IMR-90 (cell line): ENCODE results near the gene PSME2. TPM values are rescaled to one million over a fixed set of nuclear protein-coding genes. Genes with fewer than 3 reads are reported as not detected.

Source experiments
- ATAC-seq: fragments of 200-7000 bp; cut with Tn5 transposase; 2 replicates; pipeline ENCODE4 v1.9.1; 2020; ENCODE audit warnings: low read depth, mild to moderate bottlenecking, moderate library complexity
- BruUV-seq: library from RNA; stranded (reverse); fragments of 400-500 nt; replicated peaks from 2 replicates; lab custom pipeline; 2021; lab: Mats Ljungman, UMichigan
- CTCF ChIA-PET: fragments of 300-600 bp; formaldehyde crosslinking; extraction: SDS; loops from one replicate; lab custom pipeline; 2021; ENCODE audit warnings: antibody characterized with exemption; lab: Yijun Ruan, JAX
- POLR2A ChIA-PET: fragments of 300-600 bp; sonication (Branson Sonifier 250); formaldehyde crosslinking; loops from one replicate; lab custom pipeline; 2022; ENCODE audit warnings: antibody characterized with exemption; ENCODE audit not compliant: unreplicated experiment; lab: Charles Lee
- DNase-seq: peaks from one replicate; pipeline ENCODE4 v3.0.0; 2013
- H2AFZ ChIP-seq: replicated peaks from 2 replicates; pipeline ENCODE3; 2013; ENCODE audit warnings: low read length, mild to moderate bottlenecking; ENCODE audit not compliant: poor library complexity
- H2AK5ac ChIP-seq: 2 replicates; pipeline ENCODE4 v1.6.1; 2013; ENCODE audit warnings: low read depth, low read length, inconsistent platforms
- H2AK9ac ChIP-seq: replicated peaks from 2 replicates; pipeline ENCODE3; 2013; ENCODE audit warnings: mild to moderate bottlenecking, low read depth, low read length, moderate library complexity; ENCODE audit not compliant: poor library complexity
- H2BK120ac ChIP-seq: 2 replicates; pipeline ENCODE4 v1.6.1; 2013; ENCODE audit warnings: low read depth, low read length, inconsistent platforms
- H2BK15ac ChIP-seq: 3 replicates; pipeline ENCODE4 v1.6.1; 2013; ENCODE audit warnings: low read depth, low read length, inconsistent platforms
- H2BK20ac ChIP-seq: 2 replicates; pipeline ENCODE4 v1.6.1; 2013; ENCODE audit warnings: low read depth, mild to moderate bottlenecking, inconsistent platforms, low read length, moderate library complexity
- H2BK5ac ChIP-seq: 2 replicates; pipeline ENCODE4 v1.6.1; 2013; ENCODE audit warnings: mild to moderate bottlenecking, low read depth, low read length, inconsistent platforms; ENCODE audit not compliant: poor library complexity, severe bottlenecking
- H3K14ac ChIP-seq: replicated peaks from 2 replicates; pipeline ENCODE4 v1.6.1; 2013; ENCODE audit warnings: low read depth, low read length, inconsistent platforms
- H3K18ac ChIP-seq: 2 replicates; pipeline ENCODE4 v1.6.1; 2013; ENCODE audit warnings: low read depth, low read length, control low read depth
- H3K23ac ChIP-seq: 2 replicates; pipeline ENCODE4 v1.6.1; 2013; ENCODE audit warnings: low read depth, low read length, inconsistent platforms
- H3K27ac ChIP-seq: 2 replicates; pipeline ENCODE4 v1.5.1; 2013; ENCODE audit warnings: mild to moderate bottlenecking, control low read depth, low read length; ENCODE audit not compliant: insufficient read depth
- H3K27me3 ChIP-seq: 2 replicates; pipeline ENCODE4 v1.6.1; 2013; ENCODE audit warnings: low read length; ENCODE audit not compliant: control insufficient read depth, insufficient read depth
- H3K36me3 ChIP-seq: 2 replicates; pipeline ENCODE4 v1.6.1; 2013; ENCODE audit warnings: low read length, mixed read lengths; ENCODE audit not compliant: control insufficient read depth, insufficient read depth
- H3K4ac ChIP-seq: 2 replicates; pipeline ENCODE4 v1.6.1; 2013; ENCODE audit warnings: low read depth, low read length, inconsistent platforms
- H3K4me1 ChIP-seq: 2 replicates; pipeline ENCODE4 v1.6.1; 2013; ENCODE audit warnings: low read length, mixed read lengths; ENCODE audit not compliant: control insufficient read depth, insufficient read depth
- H3K4me2 ChIP-seq: 2 replicates; pipeline ENCODE4 v1.6.1; 2013; ENCODE audit warnings: low read depth, mild to moderate bottlenecking, control low read depth, low read length, moderate library complexity
- H3K4me3 ChIP-seq: 2 replicates; pipeline ENCODE4 v1.5.1; 2013; ENCODE audit warnings: low read depth, mild to moderate bottlenecking, control low read depth, low read length, moderate library complexity; ENCODE audit not compliant: insufficient read depth
- H3K56ac ChIP-seq: 2 replicates; pipeline ENCODE4 v1.6.1; 2013; ENCODE audit warnings: low read length, inconsistent platforms; ENCODE audit not compliant: insufficient read depth; ENCODE audit errors: extremely low read depth
- H3K79me1 ChIP-seq, 2 experiments: 2 replicates each; pipeline ENCODE4 v1.6.1; 2013; ENCODE audit warnings: low read length in 2 of 2, inconsistent platforms in 1 of 2, low read depth in 1 of 2
- H3K9ac ChIP-seq: 2 replicates; pipeline ENCODE4 v1.6.1; 2013; ENCODE audit warnings: low read depth, low read length, control low read depth
- H3K9me1 ChIP-seq: 2 replicates; pipeline ENCODE4 v1.6.1; 2013; ENCODE audit warnings: low read length, inconsistent platforms; ENCODE audit not compliant: insufficient read depth
- H3K9me3 ChIP-seq: 2 replicates; pipeline ENCODE4 v1.6.1; 2013; ENCODE audit warnings: low read length; ENCODE audit not compliant: control insufficient read depth, insufficient read depth
- H4K20me1 ChIP-seq: 2 replicates; pipeline ENCODE4 v1.6.1; 2013; ENCODE audit warnings: low read length, inconsistent platforms; ENCODE audit not compliant: insufficient read depth
- H4K5ac ChIP-seq: 2 replicates; pipeline ENCODE4 v1.6.1; 2013; ENCODE audit warnings: mild to moderate bottlenecking, low read depth, low read length, control low read depth
- H4K8ac ChIP-seq, 2 experiments: 2 replicates each; pipeline ENCODE4 v1.6.1; 2013; ENCODE audit warnings: low read depth in 2 of 2, low read length in 2 of 2, control low read depth in 1 of 2, inconsistent platforms in 1 of 2
- H4K91ac ChIP-seq: 2 replicates; pipeline ENCODE4 v1.6.1; 2013; ENCODE audit warnings: low read depth, low read length, inconsistent platforms; ENCODE audit not compliant: insufficient read depth
- BHLHE40 ChIP-seq: fragments of 150-350 bp; IDR thresholded peaks from 2 replicates; pipeline ENCODE4 v1.6.1; 2016; ENCODE audit warnings: mild to moderate bottlenecking, low read depth, low read length
- CEBPB ChIP-seq: IDR thresholded peaks from 2 replicates; pipeline ENCODE4 v1.6.1; 2012; ENCODE audit warnings: low read depth, low read length, improper control_type of control experiment
- CHD1 ChIP-seq: IDR thresholded peaks from 2 replicates; pipeline ENCODE4 v1.6.1; 2012; ENCODE audit warnings: low read depth, low read length, improper control_type of control experiment
- CTCF ChIP-seq: conservative IDR thresholded peaks from 2 replicates; pipeline ENCODE4 v1.5.1; 2012; ENCODE audit warnings: mild to moderate bottlenecking, low read depth, low read length, improper control_type of control experiment
- FOS ChIP-seq: fragments of 150-350 bp; IDR thresholded peaks from 2 replicates; pipeline ENCODE4 v1.6.1; 2016; ENCODE audit warnings: low read depth, low read length
- MAFK ChIP-seq: IDR thresholded peaks from 2 replicates; pipeline ENCODE4 v1.6.1; 2012; ENCODE audit warnings: low read depth, low read length, improper control_type of control experiment
- MAZ ChIP-seq: IDR thresholded peaks from 2 replicates; pipeline ENCODE4 v1.6.1; 2012; ENCODE audit warnings: low read depth, mild to moderate bottlenecking, low read length, improper control_type of control experiment, moderate library complexity, borderline replicate concordance
- MXI1 ChIP-seq: IDR thresholded peaks from 2 replicates; pipeline ENCODE4 v1.6.1; 2012; ENCODE audit warnings: low read depth, mild to moderate bottlenecking, low read length, moderate library complexity, borderline replicate concordance
- NFE2L2 ChIP-seq: fragments of 150-350 bp; IDR thresholded peaks from 2 replicates; pipeline ENCODE4 v1.6.1; 2016; ENCODE audit warnings: low read depth, mild to moderate bottlenecking, low read length
- POLR2A ChIP-seq: IDR thresholded peaks from 2 replicates; pipeline ENCODE4 v1.6.1; 2012; ENCODE audit warnings: mild to moderate bottlenecking, low read depth, low read length
- RAD21 ChIP-seq: IDR thresholded peaks from 2 replicates; pipeline ENCODE4 v1.6.1; 2012; ENCODE audit warnings: low read length, improper control_type of control experiment
- RCOR1 ChIP-seq: IDR thresholded peaks from 2 replicates; pipeline ENCODE4 v1.6.1; 2012; ENCODE audit warnings: mild to moderate bottlenecking, low read length, improper control_type of control experiment; ENCODE audit not compliant: insufficient replicate concordance
- RFX5 ChIP-seq: IDR thresholded peaks from 2 replicates; pipeline ENCODE4 v1.8.0; 2012; ENCODE audit warnings: low read depth, mild to moderate bottlenecking, low read length, moderate library complexity
- SMC3 ChIP-seq: fragments of 150-350 bp; IDR thresholded peaks from 2 replicates; pipeline ENCODE4 v1.6.1; 2016; ENCODE audit warnings: low read depth, mild to moderate bottlenecking, antibody characterized with exemption, low read length, moderate library complexity
- USF2 ChIP-seq: fragments of 150-350 bp; IDR thresholded peaks from 2 replicates; pipeline ENCODE4 v1.6.1; 2017; ENCODE audit warnings: mild to moderate bottlenecking, antibody characterized with exemption, low read length, low read depth
- WGBS, 2 experiments: methylation state at CpG; one replicate each; pipeline versions ENCODE4 v1.1.5 to v1.1.7; 2013; ENCODE audit warnings: missing lambda C conversion rate in 2 of 2; ENCODE audit not compliant: insufficient read length in 1 of 2; ENCODE audit errors: extremely low coverage in 2 of 2; 5-methylcytosine and 5-hydroxymethylcytosine counted together
- dilution Hi-C: fragments of 300-500 bp; cut with HindIII; formaldehyde crosslinking; loops from one replicate; pipeline ENCODE4 v1.14.3; 2018; ENCODE audit warnings: low sequenced_read_pairs; ENCODE audit not compliant: unreplicated experiment
- in situ Hi-C: fragments of 300-500 bp; cut with MboI; formaldehyde crosslinking; loops from 3 replicates; pipeline ENCODE4 v1.14.3; 2019; ENCODE audit warnings: low sequenced_read_pairs, inconsistent platforms, mixed read lengths
- intact Hi-C: fragments of 100-400 bp; cut with micrococcal nuclease; formaldehyde crosslinking; loops from 2 replicates; pipeline ENCODE4 v1.10.0; 2022
- polyA plus RNA-seq, 3 experiments: library from polyadenylated mRNA; depleted of rRNA; stranded (reverse); fragments of >200 nt; gene quantifications; 2 replicates each; pipeline ENCODE4 v1.2.3, GENCODE V29; 2012; ENCODE audit warnings: low replicate concordance in 1 of 3
- total RNA-seq: library from RNA; depleted of rRNA; stranded (reverse); fragments of >200 nt; gene quantifications from 2 replicates; pipeline ENCODE4 v1.2.3, GENCODE V29; 2012
- TF ChIP-seq, protein P1 (sequence below): fragments of 150-350 bp; IDR thresholded peaks from 2 replicates; pipeline ENCODE4 v1.6.1; 2016; ENCODE audit warnings: low read depth, mild to moderate bottlenecking, low read length, moderate library complexity, borderline replicate concordance

The PSME2 gene
- total and polyA plus RNA-seq, 2 of the 4 experiments (the other 2 are of a cell fraction): 104 to 141 TPM

- H3K9me1 ChIP-seq: peaks cover 19% of the 10 kb centered on the region
- peak overlapping the region; percentile 87 for H3K4me2 ChIP-seq
- H2AFZ ChIP-seq: peak overlapping the region; percentile 99
- H3K4ac ChIP-seq: 0 out of 2 replicates have a peak overlapping the region, but pooled peaks have one; percentile 51
- in situ Hi-C loops (loop anchor here (10.0 to 25.0 kb wide), 3 partner anchors 299 to 1048 kb away; partner anchors contain the start of genes ACIN1, BCL2L2, C14orf119 and PABPN1), dilution Hi-C loops (no loop called here), intact Hi-C loops (no loop called here)
- peaks cover 23% of the 10 kb centered on the region for H3K36me3 ChIP-seq
- peaks cover 17 to 38% of the 10 kb centered on the region in 2 experiments; a peak in 3 of 4 replicates for H3K79me1 ChIP-seq
- peaks cover 11% of the 10 kb centered on the region; the same call in 1 of the 2 replicates for H4K20me1 ChIP-seq
- ATAC-seq: no peak
- BruUV-seq: no TSS peak
- peak overlapping the region; percentile 97 for H3K4me3 ChIP-seq
- no peak overlapping the region for H2BK20ac ChIP-seq
- no peaks in the 10 kb centered on the region for H3K27me3 ChIP-seq
- H2BK15ac ChIP-seq: no peak overlapping the region
- peak overlapping the region; percentile 61 for H4K91ac ChIP-seq
- peak overlapping the region; percentile 13; the same call in 1 of the 2 replicates for H3K9ac ChIP-seq
- no peak overlapping the region for H4K5ac ChIP-seq
- H3K9me3 ChIP-seq: no peaks in the 10 kb centered on the region
- DNase-seq: no peak
- peak overlapping the region; percentile 82 for H2AK9ac ChIP-seq
- no peak overlapping the region for H3K18ac ChIP-seq
- peak overlapping the region; percentile 64; the same call in 1 of the 2 replicates for H3K56ac ChIP-seq
- no peak overlapping the region for H2BK5ac ChIP-seq
- H2BK120ac ChIP-seq: no peak overlapping the region
- CTCF ChIA-PET: interaction anchor here (0.9 to 1.5 kb wide), 3 partner anchors 8 to 78 kb away, joined by 3 to 4 read pairs (median 3); no protein-coding TSS in a partner anchor
- peak overlapping the region in 1 of 2 experiments; percentile 20; a peak in 2 of 4 replicates for H4K8ac ChIP-seq
- H2AK5ac ChIP-seq: no peak overlapping the region; the same call in 1 of the 2 replicates
- WGBS, 2 experiments: 0% methylated on average over 4 of the region's 9 CpGs; no CpG with 5 or more reads in 1 of the 2 experiments
- H3K14ac ChIP-seq: peak overlapping the region; percentile 73; the same call in 1 of the 2 replicates
- H3K27ac ChIP-seq: peak overlapping the region; percentile 5; the same call in 1 of the 2 replicates
- H3K23ac ChIP-seq: peak overlapping the region; percentile 12; the same call in 1 of the 2 replicates
- peaks cover 11% of the 10 kb centered on the region for H3K4me1 ChIP-seq
- TF ChIP-seq RFX5 (no peak), RCOR1 (no peak), CEBPB (no peak), CTCF (no peak), POLR2A (no peak), MXI1 (no peak), CHD1 (no peak), BHLHE40 (no peak), NFE2L2 (no peak), FOS (no peak), MAZ (no peak), MAFK (no peak), SMC3 (no peak), RAD21 (no peak), USF2 (no peak)
- TF ChIP-seq, protein P1, sequence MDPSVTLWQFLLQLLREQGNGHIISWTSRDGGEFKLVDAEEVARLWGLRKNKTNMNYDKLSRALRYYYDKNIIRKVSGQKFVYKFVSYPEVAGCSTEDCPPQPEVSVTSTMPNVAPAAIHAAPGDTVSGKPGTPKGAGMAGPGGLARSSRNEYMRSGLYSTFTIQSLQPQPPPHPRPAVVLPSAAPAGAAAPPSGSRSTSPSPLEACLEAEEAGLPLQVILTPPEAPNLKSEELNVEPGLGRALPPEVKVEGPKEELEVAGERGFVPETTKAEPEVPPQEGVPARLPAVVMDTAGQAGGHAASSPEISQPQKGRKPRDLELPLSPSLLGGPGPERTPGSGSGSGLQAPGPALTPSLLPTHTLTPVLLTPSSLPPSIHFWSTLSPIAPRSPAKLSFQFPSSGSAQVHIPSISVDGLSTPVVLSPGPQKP: no peak
- POLR2A ChIA-PET: no interaction called here
Measured at GRCh38 chr14:24135584-24135833, 10.9 kb downstream of the PSME2 start.
